ENCODE results near the gene HOXC10.

DNA sequence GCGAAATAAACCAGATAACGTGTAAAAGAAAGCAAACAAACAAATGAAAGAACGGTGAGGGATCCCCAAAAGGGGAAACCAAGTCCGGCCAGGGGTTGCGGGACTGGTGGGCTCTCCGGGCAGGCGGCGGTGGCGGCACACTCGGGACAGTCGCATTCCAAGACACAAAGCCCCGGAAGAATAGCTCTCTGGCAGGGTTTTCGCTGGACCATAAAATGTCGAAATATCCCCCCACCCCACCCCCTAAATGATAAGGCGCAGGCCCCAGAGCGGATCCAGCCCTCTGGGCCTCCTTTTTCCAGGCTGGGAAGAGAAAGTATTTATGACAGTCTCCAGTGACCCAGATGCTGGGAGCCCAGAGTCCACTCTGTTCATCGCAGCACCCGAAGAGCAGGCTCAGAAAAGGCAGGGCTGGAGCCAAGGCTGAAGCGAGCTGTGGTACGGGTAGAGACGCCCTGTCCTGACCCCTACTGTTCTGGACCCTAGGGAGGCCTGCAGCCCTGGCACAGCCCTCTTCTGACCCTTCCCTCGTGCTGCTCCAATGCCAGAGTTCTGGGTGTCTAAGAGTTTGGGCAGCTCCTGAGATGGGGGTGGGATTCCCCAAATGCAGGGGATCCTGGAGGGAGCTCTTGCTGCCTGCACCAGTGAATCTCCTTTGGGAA lies 21.7 kb downstream of the HOXC10 start:
- TF ChIP-seq, protein P1, sequence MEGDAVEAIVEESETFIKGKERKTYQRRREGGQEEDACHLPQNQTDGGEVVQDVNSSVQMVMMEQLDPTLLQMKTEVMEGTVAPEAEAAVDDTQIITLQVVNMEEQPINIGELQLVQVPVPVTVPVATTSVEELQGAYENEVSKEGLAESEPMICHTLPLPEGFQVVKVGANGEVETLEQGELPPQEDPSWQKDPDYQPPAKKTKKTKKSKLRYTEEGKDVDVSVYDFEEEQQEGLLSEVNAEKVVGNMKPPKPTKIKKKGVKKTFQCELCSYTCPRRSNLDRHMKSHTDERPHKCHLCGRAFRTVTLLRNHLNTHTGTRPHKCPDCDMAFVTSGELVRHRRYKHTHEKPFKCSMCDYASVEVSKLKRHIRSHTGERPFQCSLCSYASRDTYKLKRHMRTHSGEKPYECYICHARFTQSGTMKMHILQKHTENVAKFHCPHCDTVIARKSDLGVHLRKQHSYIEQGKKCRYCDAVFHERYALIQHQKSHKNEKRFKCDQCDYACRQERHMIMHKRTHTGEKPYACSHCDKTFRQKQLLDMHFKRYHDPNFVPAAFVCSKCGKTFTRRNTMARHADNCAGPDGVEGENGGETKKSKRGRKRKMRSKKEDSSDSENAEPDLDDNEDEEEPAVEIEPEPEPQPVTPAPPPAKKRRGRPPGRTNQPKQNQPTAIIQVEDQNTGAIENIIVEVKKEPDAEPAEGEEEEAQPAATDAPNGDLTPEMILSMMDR (conservative IDR thresholded peaks at IDR 0.05 in 1 of 2, IDR thresholded peaks at IDR 0.05 in 1 of 2; ENCODE audit: extremely low read depth in 1 of 2, insufficient read depth in 1 of 2, low read depth in 1 of 2, low read length in 2 of 2), result no peak
- no peak for TF ChIP-seq EZH2 (IDR thresholded peaks at IDR 0.05; ENCODE audit: borderline replicate concordance, low read length)

All from mammary epithelial cell (primary cell).